ENCODE results near the gene KRTAP9-9. TPM values are rescaled to one million over a fixed set of nuclear protein-coding genes. Genes with fewer than 3 reads are reported as not detected.
"Not testable (repeated sequence)": the region's sequence is repeated elsewhere in the genome, so short reads cannot be mapped to it uniquely, and the experiment has no call there.

The KRTAP9-9 gene
- total and polyA plus RNA-seq, 7 donors = not detected

DNA sequence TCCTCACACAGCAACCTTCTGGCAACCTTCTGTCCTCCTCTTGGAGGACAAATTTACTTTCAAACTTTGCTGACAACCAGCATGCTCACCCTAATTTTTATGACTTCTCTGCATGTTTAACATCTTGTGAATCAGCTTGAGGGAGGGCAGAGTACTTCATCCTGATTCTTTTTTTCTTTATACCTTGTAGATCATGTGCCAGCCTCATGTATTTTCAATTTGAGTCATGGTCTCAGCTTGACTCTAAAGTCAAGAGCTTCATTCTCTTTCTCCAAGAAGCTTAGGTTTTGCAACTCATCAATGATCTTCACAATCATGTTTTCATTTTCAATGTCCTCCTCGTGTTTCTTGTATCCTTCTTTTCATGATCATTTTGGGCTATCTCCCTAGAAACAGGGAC is 16.7 kb downstream of the KRTAP9-9 start:
- no peak for TF ChIP-seq CTCF (IDR thresholded peaks at IDR 0.05)
- Histone ChIP-seq H3K4me1 (no peaks in the 10 kb centered on the region), H3K27me3 (ENCODE audit: insufficient read depth in 3 of 3, low read length in 2 of 3) (no peaks in the 10 kb centered on the region), H3K27ac (no peak overlapping the region), H3K36me3 (ENCODE audit: insufficient read depth in 1 of 2, low read depth in 1 of 2) (no peaks in the 10 kb centered on the region), H3K9me3 (no peaks in the 10 kb centered on the region), H3K4me3 (no peak overlapping the region)
- intact Hi-C loops (cut with DNase I) = no loop called here
- 53 to 57% methylated on average over 1 of the region's 1 CpG; no CpG with 5 or more reads in 1 of the 3 donors for WGBS, 3 donors
- ATAC-seq = no peak
- no peak for DNase-seq

- not testable (repeated sequence) for DNase-seq, ATAC-seq
Observed at GRCh38 chr17:41275648-41276190, 20.5 kb downstream of the KRTAP9-9 start, which contains the start of gene KRTAP9-7. TSS of gene KRTAP9-7 (plus strand) at chr17:41275698. CDS start at chr17:41275698, 0 bp downstream.

GRCh38 chr17:41278176-41278955 is 23.2 kb downstream of the KRTAP9-9 start:
- no peak for TF ChIP-seq CTCF (IDR thresholded peaks at IDR 0.05)
- DNase-seq (no peak), ATAC-seq (no peak)
- no peak overlapping the region for H3K27ac ChIP-seq
- WGBS, 3 donors = 74 to 86% (median 84%) methylated on average over 3 of the region's 3 CpGs
- H3K4me1 ChIP-seq = no peaks in the 10 kb centered on the region
- intact Hi-C loops (cut with DNase I) = no loop called here
- H3K9me3 ChIP-seq = no peaks in the 10 kb centered on the region
- H3K4me3 ChIP-seq = no peak overlapping the region
- H3K36me3 ChIP-seq (ENCODE audit: insufficient read depth in 1 of 2, low read depth in 1 of 2) = no peaks in the 10 kb centered on the region
- H3K27me3 ChIP-seq (ENCODE audit: insufficient read depth in 3 of 3, low read length in 2 of 3) = peaks cover 0 to 19% (median 4%) of the 10 kb centered on the region in 3 donors

More at GRCh38 chr17:41275648-41276190, 20.5 kb downstream of the KRTAP9-9 start, which contains the start of gene KRTAP9-7:
- H3K27ac ChIP-seq; H3K36me3 ChIP-seq (ENCODE audit: insufficient read depth in 1 of 2, low read depth in 1 of 2); H3K27me3 ChIP-seq (ENCODE audit: insufficient read depth in 3 of 3, low read length in 2 of 3); H3K4me1 ChIP-seq; H3K9me3 ChIP-seq; H3K4me3 ChIP-seq: not testable (repeated sequence)
- WGBS, 3 donors = 69 to 74% (median 74%) methylated on average over 3 of the region's 3 CpGs
- intact Hi-C loops (cut with DNase I) = loop anchor here in 1 of 2 donors (2.0 kb wide), 1 partner anchor 13 kb away; no protein-coding TSS in a partner anchor

GRCh38 chr17:41284043-41284442 is 28.9 kb downstream of the KRTAP9-9 start:
- intact Hi-C loops (cut with DNase I) = no loop called here
- H3K27me3 ChIP-seq (ENCODE audit: insufficient read depth in 3 of 3, low read length in 2 of 3) = peaks cover 2 to 17% (median 4%) of the 10 kb centered on the region in 3 donors
- H3K9me3 ChIP-seq = no peaks in the 10 kb centered on the region
- no peak overlapping the region for H3K4me3 ChIP-seq
- no peaks in the 10 kb centered on the region for H3K4me1 ChIP-seq
- DNase-seq (no peak), ATAC-seq (no peak)
- no peaks in the 10 kb centered on the region for H3K36me3 ChIP-seq (ENCODE audit: insufficient read depth in 1 of 2, low read depth in 1 of 2)
- WGBS, 3 donors = 62 to 67% (median 64%) methylated on average over 3 of the region's 3 CpGs
- H3K27ac ChIP-seq = no peak overlapping the region
- TF ChIP-seq CTCF (IDR thresholded peaks at IDR 0.05) = no peak

- ATAC-seq (no peak), DNase-seq (no peak)
- no peak overlapping the region for H3K27ac ChIP-seq
- peaks cover 2 to 17% (median 4%) of the 10 kb centered on the region in 3 donors for H3K27me3 ChIP-seq (ENCODE audit: insufficient read depth in 3 of 3, low read length in 2 of 3)
- no peaks in the 10 kb centered on the region for H3K9me3 ChIP-seq
- 35 to 45% (median 38%) methylated on average over 2 of the region's 2 CpGs for WGBS, 3 donors
- H3K36me3 ChIP-seq (ENCODE audit: insufficient read depth in 1 of 2, low read depth in 1 of 2) = no peaks in the 10 kb centered on the region
- H3K4me1 ChIP-seq = no peaks in the 10 kb centered on the region
- intact Hi-C loops (cut with DNase I) = no loop called here
- TF ChIP-seq CTCF (IDR thresholded peaks at IDR 0.05) = no peak
- H3K4me3 ChIP-seq = no peak overlapping the region
Observed at GRCh38 chr17:41284546-41284945, 29.4 kb downstream of the KRTAP9-9 start.
